Ovary (tissue), 3 donors: ENCODE results near the gene NOD1.

ENCODE experiments used
- CTCF ChIP-seq, 3 donors: fragments of 450-650 bp in 2 of 3; fragments of 200-600 bp in 1 of 3; IDR thresholded peaks; one replicate each; pipeline versions ENCODE4 v1.5.1 to v1.8.0; 2016 to 2022; ENCODE audit warnings: antibody characterized with exemption in 3 of 3, mild to moderate bottlenecking in 1 of 3
- EP300 ChIP-seq: sonication (generic); formaldehyde crosslinking; IDR thresholded peaks from one replicate; pipeline ENCODE4 v1.6.1; 2017; ENCODE audit warnings: antibody characterized with exemption
- POLR2A ChIP-seq: fragments of 450-650 bp; IDR thresholded peaks from one replicate; pipeline ENCODE4 v1.6.1; 2017; ENCODE audit warnings: antibody characterized with exemption, mild to moderate bottlenecking, moderate library complexity
- donor health status: DM: no; HTN: no; CAD: no.

- TF ChIP-seq CTCF (IDR thresholded peaks at IDR 0.05) = no peak
- no peak for TF ChIP-seq EP300
- TF ChIP-seq POLR2A = no peak
These were observed 18.3 kb downstream of the NOD1 start for GRCh38 chr7:30460246-30460633.
